Measurements from ENCODE around the gene REXO5.

DNA sequence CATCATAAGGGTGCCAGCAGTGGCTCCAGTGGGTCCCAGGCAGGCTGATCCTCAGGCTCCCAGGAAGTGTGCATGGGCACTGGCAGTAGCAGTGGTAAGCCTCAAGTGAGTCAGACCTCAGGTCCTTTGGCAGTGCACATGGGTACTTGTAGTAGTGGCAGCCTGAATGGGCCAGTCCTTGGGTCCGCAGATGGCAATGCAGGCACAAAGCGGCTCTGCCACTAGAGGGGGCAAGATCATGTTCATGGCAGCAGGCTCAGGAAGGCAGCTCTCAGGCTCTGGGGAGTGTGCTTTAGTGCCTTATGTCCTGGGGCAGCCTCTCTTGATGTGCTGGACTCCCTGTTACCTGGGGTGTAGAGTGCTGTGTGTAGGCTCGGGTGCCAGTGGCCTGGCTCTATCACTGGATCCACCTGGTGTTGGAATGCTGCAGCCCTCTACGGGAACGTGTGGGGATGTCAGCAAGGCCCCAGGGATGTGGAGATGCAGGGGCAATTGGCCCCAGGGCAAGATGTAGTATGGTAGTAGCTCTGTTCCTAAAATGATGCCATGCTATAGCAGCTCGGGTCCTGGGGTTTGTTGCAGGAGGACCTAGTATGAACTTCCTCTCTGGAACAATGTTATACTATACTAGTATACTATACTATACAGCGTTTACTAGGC, 31.5 kb upstream of the REXO5 start:
- TF ChIP-seq, protein P1, sequence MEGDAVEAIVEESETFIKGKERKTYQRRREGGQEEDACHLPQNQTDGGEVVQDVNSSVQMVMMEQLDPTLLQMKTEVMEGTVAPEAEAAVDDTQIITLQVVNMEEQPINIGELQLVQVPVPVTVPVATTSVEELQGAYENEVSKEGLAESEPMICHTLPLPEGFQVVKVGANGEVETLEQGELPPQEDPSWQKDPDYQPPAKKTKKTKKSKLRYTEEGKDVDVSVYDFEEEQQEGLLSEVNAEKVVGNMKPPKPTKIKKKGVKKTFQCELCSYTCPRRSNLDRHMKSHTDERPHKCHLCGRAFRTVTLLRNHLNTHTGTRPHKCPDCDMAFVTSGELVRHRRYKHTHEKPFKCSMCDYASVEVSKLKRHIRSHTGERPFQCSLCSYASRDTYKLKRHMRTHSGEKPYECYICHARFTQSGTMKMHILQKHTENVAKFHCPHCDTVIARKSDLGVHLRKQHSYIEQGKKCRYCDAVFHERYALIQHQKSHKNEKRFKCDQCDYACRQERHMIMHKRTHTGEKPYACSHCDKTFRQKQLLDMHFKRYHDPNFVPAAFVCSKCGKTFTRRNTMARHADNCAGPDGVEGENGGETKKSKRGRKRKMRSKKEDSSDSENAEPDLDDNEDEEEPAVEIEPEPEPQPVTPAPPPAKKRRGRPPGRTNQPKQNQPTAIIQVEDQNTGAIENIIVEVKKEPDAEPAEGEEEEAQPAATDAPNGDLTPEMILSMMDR (IDR thresholded peaks at IDR 0.05; ENCODE audit: low read depth, low read length) = peak; percentile 83
- no peak for TF ChIP-seq EZH2phosphoT487 (IDR thresholded peaks at IDR 0.05; ENCODE audit: low read depth)

Measured in OCI-LY3 (cell line).